Measurements from ENCODE around the gene HOXA6. TPM values are rescaled to one million over a fixed set of nuclear protein-coding genes. Genes with fewer than 3 reads are reported as not detected.

HOXA6 gene
- total RNA-seq, 1 experiment from 2014 or later: 12.7 TPM

DNA sequence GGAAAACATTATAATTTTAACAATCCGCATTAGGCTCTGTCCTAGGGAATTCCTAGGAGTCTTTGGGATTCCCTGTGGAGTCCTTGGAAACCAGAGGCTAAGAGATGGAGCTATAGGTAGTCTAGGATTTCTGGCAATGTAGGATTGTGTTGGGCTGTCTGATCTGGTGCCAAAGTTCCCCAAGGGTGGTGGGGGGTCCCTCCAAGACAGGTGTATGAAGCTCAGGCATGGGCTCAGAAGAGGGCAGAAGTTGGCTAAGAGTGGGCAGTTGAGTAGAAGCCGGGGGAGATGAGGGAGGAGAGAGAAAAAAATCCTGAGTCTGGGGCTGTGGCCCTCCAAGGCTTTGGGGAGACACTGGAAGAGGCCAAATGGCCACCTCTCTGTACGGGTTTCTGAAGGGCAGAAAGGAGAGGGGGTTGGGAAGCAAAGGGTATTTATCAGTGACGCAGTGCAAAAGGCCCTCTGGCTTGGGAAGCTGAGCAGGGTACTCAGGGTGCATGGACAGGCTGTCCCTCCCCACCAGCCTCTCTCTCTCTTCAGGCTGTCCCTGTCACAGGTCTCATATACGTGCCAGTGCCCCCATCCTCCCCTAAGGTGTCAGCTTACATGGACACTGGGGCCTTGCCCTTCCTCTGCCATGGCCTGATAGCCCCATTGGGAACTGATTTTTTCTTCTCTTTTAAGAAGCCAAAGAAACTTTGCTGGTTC, 929 bp downstream of the HOXA6 start:
- H3K9ac ChIP-seq (ENCODE audit: low read length): no peak overlapping the region

DNA sequence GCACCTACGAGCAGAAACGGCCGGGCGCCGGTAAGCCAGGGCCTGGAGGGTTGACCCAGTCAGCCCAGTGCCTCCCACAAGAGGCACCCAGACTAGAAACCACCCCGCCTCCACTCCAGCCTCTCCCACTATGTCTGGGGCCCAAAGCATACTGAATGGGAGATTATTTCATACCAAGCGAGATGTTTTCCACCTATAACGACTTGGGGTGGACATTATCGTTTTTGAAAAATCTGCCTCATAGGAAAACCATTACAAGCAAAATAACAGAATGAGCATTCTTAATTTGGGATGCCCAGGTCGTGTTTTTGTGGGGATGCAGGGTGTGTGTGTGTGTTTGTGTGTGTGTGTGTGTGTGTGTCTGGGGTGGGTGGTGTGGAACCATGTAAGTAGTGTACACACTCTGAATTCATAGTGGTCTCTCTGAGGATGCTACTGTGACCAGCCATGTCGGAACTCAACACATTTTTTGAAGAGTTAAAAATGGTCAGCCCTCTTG, 1.6 kb downstream of the HOXA6 start:
- TF ChIP-seq, protein P1, sequence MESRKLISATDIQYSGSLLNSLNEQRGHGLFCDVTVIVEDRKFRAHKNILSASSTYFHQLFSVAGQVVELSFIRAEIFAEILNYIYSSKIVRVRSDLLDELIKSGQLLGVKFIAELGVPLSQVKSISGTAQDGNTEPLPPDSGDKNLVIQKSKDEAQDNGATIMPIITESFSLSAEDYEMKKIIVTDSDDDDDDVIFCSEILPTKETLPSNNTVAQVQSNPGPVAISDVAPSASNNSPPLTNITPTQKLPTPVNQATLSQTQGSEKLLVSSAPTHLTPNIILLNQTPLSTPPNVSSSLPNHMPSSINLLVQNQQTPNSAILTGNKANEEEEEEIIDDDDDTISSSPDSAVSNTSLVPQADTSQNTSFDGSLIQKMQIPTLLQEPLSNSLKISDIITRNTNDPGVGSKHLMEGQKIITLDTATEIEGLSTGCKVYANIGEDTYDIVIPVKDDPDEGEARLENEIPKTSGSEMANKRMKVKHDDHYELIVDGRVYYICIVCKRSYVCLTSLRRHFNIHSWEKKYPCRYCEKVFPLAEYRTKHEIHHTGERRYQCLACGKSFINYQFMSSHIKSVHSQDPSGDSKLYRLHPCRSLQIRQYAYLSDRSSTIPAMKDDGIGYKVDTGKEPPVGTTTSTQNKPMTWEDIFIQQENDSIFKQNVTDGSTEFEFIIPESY (IDR thresholded peaks at IDR 0.05; ENCODE audit: extremely low read depth, insufficient replicate concordance, low read length): no peak
- TF ChIP-seq ZFX (IDR thresholded peaks at IDR 0.05) (no peak), ZNF274 (IDR thresholded peaks at IDR 0.05; ENCODE audit: low read depth, low read length) (no peak), YY1 (IDR thresholded peaks at IDR 0.05; ENCODE audit: extremely low read depth, insufficient replicate concordance, low read depth, low read length) (no peak)
- TF ChIP-seq, protein P2, sequence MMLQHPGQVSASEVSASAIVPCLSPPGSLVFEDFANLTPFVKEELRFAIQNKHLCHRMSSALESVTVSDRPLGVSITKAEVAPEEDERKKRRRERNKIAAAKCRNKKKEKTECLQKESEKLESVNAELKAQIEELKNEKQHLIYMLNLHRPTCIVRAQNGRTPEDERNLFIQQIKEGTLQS (IDR thresholded peaks at IDR 0.05): no peak
- H3K4me3 ChIP-seq (replicated peaks in 1 of 2; ENCODE audit: low read depth in 1 of 2, low read length in 2 of 2): no peak overlapping the region
- DNase-seq (ENCODE audit: low read depth, low spot score) (no peak), ATAC-seq (no peak)
- H3K4me1 ChIP-seq (ENCODE audit: control insufficient read depth in 1 of 2, insufficient read depth in 2 of 2, low read length in 2 of 2): peaks cover 15 to 35% of the 10 kb centered on the region in 2 experiments
- H3K9me2 ChIP-seq (ENCODE audit: insufficient read depth): no peaks in the 10 kb centered on the region
- BruUV-seq (replicated peaks): no TSS peak
- intact Hi-C loops (cut with micrococcal nuclease): no loop called here
- H2AFZ ChIP-seq (ENCODE audit: low read depth, low read length, poor library complexity, severe bottlenecking): no peak overlapping the region
- ChIA-PET RAD21 (ENCODE audit: low non-redundant PET in 1 of 2, low total read pairs in 2 of 2, uncharacterized antibody in 2 of 2, unreplicated experiment in 2 of 2) (no interaction called here), CTCF (no interaction called here), POLR2A (no interaction called here)
- H3K79me2 ChIP-seq (ENCODE audit: insufficient read depth, low read length): peaks cover 37% of the 10 kb centered on the region
- H3K27me3 ChIP-seq (ENCODE audit: insufficient read depth, low read length): no peaks in the 10 kb centered on the region
- no peak overlapping the region for H3K27ac ChIP-seq (ENCODE audit: low read depth, low read length)
- H3K9ac ChIP-seq (ENCODE audit: low read length): no peak overlapping the region
- no peak overlapping the region for H3K4me2 ChIP-seq (ENCODE audit: low read length)
- no peaks in the 10 kb centered on the region for H4K20me1 ChIP-seq (ENCODE audit: insufficient read depth)
- H3K36me3 ChIP-seq (ENCODE audit: control insufficient read depth in 1 of 2, insufficient read depth in 2 of 2, low read length in 2 of 2): peaks cover 8 to 12% of the 10 kb centered on the region in 2 experiments; a peak in 3 of 4 replicates
- H3K9me3 ChIP-seq (ENCODE audit: control insufficient read depth in 1 of 2, insufficient read depth in 1 of 2, low read depth in 1 of 2, low read length in 2 of 2): no peaks in the 10 kb centered on the region

More for the DNA sequence above, 929 bp downstream of the HOXA6 start:
- H3K9me3 ChIP-seq (ENCODE audit: control insufficient read depth in 1 of 2, insufficient read depth in 1 of 2, low read depth in 1 of 2, low read length in 2 of 2): no peaks in the 10 kb centered on the region
- POLR2A ChIA-PET: no interaction called here
- TF ChIP-seq SRF (IDR thresholded peaks at IDR 0.05; ENCODE audit: low read depth) (no peak), ELF1 (IDR thresholded peaks at IDR 0.05; ENCODE audit: borderline replicate concordance, low read depth) (no peak), JUND (IDR thresholded peaks at IDR 0.05) (no peak), SIN3A (IDR thresholded peaks at IDR 0.05; ENCODE audit: low read depth) (no peak), FOSL1 (IDR thresholded peaks at IDR 0.05; ENCODE audit: low read depth) (no peak), CBX3 (IDR thresholded peaks at IDR 0.05; ENCODE audit: low read depth) (no peak)
- TF ChIP-seq, protein P2 (IDR thresholded peaks at IDR 0.05): no peak
- TF ChIP-seq, protein P3, sequence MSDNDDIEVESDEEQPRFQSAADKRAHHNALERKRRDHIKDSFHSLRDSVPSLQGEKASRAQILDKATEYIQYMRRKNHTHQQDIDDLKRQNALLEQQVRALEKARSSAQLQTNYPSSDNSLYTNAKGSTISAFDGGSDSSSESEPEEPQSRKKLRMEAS (IDR thresholded peaks at IDR 0.05): no peak
- peaks cover 6 to 12% of the 10 kb centered on the region in 2 experiments; a peak in 2 of 4 replicates for H3K36me3 ChIP-seq (ENCODE audit: control insufficient read depth in 1 of 2, insufficient read depth in 2 of 2, low read length in 2 of 2)
- peaks cover 17 to 41% of the 10 kb centered on the region in 2 experiments for H3K4me1 ChIP-seq (ENCODE audit: control insufficient read depth in 1 of 2, insufficient read depth in 2 of 2, low read length in 2 of 2)
- peaks cover 44% of the 10 kb centered on the region for H3K79me2 ChIP-seq (ENCODE audit: insufficient read depth, low read length)
- CTCF ChIA-PET: no interaction called here
- H3K4me2 ChIP-seq (ENCODE audit: low read length): no peak overlapping the region
- no peak for ATAC-seq
- no peaks in the 10 kb centered on the region for H4K20me1 ChIP-seq (ENCODE audit: insufficient read depth)
- no peak overlapping the region for H3K27ac ChIP-seq (ENCODE audit: low read depth, low read length)
- H3K4me3 ChIP-seq (replicated peaks in 1 of 2; ENCODE audit: low read depth in 1 of 2, low read length in 2 of 2): no peak overlapping the region
- no TSS peak for BruUV-seq (replicated peaks)
- RAD21 ChIA-PET (ENCODE audit: low non-redundant PET in 1 of 2, low total read pairs in 2 of 2, uncharacterized antibody in 2 of 2, unreplicated experiment in 2 of 2): no interaction called here
- no peaks in the 10 kb centered on the region for H3K9me2 ChIP-seq (ENCODE audit: insufficient read depth)
- no peaks in the 10 kb centered on the region for H3K27me3 ChIP-seq (ENCODE audit: insufficient read depth, low read length)
- DNase-seq (ENCODE audit: low read depth, low spot score): no peak
- no peak overlapping the region for H2AFZ ChIP-seq (ENCODE audit: low read depth, low read length, poor library complexity, severe bottlenecking)
- intact Hi-C loops (cut with micrococcal nuclease): no loop called here

Data from HCT116 (cell line).